ENCODE data around the gene TIMP2. TPM values are rescaled to one million over a fixed set of nuclear protein-coding genes. Genes with fewer than 3 reads are reported as not detected.

Gene TIMP2
- total and polyA plus RNA-seq, 2 of the 13 experiments (the other 11 are each of a cell fraction or from before 2014, with no cell fraction given) = 3.8 to 8.5 TPM

DNA sequence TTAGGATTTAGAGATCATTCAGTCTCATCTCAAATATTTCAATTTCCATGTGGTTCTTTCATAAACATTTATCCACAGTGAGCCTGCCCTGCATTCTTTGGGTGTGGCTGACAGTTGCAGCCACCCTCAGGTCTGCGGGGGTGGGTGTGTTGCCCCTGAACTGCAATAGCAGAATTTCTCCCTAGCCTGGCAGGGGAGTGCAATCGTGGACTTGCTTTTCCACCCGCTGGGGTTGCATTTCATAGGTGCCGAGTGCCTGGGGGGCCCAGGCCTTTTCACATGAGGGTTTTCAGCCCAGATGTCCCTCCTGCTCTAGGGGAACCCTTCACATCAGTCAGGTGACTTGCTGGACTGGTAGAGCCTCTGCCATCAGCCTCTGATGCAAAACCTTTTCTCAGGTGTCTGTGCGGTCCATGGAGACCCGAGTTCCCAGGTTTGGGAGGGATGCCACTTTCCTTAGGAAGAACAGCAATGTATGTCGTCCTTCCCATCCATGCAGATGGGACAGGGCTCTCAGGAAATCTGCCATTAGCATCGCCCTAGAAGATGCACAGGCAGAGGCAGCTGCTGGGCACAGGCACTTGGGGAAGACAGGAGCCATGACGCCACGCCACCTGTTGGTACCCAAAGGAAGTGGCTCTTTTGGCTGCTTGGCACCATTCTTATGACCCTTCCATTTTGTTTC is 82.2 kb downstream of the TIMP2 start (continued):
- no peak for TF ChIP-seq PHF5A (CRISPR knock-in tag; IDR thresholded peaks at IDR 0.05; ENCODE audit: low read depth, unreplicated experiment)
- no peak for TF ChIP-seq ZNF557 (CRISPR knock-in tag; IDR thresholded peaks at IDR 0.05)
- TF ChIP-seq ZNF382 (CRISPR knock-in tag; IDR thresholded peaks at IDR 0.05; ENCODE audit: borderline replicate concordance) = no peak
- 0 out of 2 replicates have a peak, but pooled peaks have one; percentile 35 for TF ChIP-seq ZNF451 (CRISPR knock-in tag; IDR thresholded peaks at IDR 0.05)
- TF ChIP-seq, protein P1, sequence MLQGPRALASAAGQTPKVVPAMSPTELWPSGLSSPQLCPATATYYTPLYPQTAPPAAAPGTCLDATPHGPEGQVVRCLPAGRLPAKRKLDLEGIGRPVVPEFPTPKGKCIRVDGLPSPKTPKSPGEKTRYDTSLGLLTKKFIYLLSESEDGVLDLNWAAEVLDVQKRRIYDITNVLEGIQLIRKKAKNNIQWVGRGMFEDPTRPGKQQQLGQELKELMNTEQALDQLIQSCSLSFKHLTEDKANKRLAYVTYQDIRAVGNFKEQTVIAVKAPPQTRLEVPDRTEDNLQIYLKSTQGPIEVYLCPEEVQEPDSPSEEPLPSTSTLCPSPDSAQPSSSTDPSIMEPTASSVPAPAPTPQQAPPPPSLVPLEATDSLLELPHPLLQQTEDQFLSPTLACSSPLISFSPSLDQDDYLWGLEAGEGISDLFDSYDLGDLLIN (CRISPR knock-in tag; IDR thresholded peaks at IDR 0.05; ENCODE audit: borderline replicate concordance) = no peak

DNA sequence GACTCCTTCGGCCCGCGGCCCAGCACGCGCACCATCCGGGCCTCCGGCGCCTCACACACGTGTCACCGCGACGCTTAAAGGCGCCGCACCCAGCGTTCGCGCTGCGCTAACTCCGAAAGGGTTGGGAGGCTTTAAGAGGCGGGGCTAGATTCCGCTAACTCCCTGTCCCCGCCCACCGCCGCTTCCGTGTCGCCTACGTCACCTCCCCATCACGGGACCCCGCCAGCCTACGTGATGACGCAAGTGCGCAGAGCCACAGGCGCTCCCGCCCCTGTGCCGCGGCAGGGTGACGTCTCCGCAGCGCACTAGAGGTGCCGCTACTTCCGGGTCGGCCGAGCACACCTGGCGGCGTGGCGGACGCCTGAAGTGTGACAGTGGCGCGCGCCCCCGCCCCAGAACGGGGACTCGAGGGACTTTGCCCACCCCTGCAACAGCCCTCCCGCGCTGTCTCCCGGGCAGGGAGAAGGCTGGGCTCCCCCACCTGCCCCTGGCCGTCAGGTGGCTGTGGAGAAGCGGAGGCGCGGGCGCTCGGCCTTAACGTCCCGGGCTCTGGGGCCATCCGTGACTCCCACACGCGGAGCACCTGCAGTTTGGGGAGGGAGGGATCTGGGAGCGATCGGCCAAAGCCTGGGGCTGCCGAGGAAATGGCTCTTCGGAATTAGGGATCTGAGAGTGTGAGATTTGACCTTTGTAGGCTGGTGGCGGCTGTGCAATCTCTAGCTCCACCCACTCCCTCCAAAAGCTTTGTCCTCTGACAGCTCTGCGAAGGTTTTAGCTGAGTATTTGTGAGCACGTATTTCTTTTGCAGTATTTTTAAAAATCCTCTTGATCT is 84.2 kb downstream of the TIMP2 start, which contains the start of gene USP36:
TSS of gene USP36 (minus strand) at position 35 of the 832 bp plus-strand sequence. CDS start 4,451 bp downstream, outside the sequence.
- TSS peak; percentile 92 for BruUV-seq (replicated peaks)
- Histone ChIP-seq H4K20me1 (ENCODE audit: insufficient read depth, low read length) (peaks cover 26% of the 10 kb centered on the region), H3K4me2 (ENCODE audit: low read depth, low read length) (peak within 1 kb of the TSS; percentile 98), H2AFZ (ENCODE audit: low read length) (no peak within 1 kb of the TSS), H3K4me1 (ENCODE audit: insufficient read depth, low read length) (peaks cover 60% of the 10 kb centered on the region), H3K4me3 (replicated peaks in 1 of 3; ENCODE audit: insufficient read depth in 1 of 3, low read depth in 2 of 3, low read length in 3 of 3) (peak within 1 kb of the TSS; percentile 71 to 99 (median 91)), H3K79me2 (ENCODE audit: insufficient read depth, low read length) (peaks cover 41% of the 10 kb centered on the region), H3K36me3 (replicated peaks in 1 of 2; ENCODE audit: control insufficient read depth in 1 of 2, insufficient read depth in 2 of 2, low read length in 2 of 2) (peaks cover 13 to 18% of the 10 kb centered on the region in 2 experiments), H3K27ac (ENCODE audit: extremely low read length, insufficient read depth, low read length) (peak within 1 kb of the TSS; percentile 91), H3K9ac (ENCODE audit: insufficient read depth, low read depth, low read length) (peak within 1 kb of the TSS; percentile 97), H3K27me3 (ENCODE audit: control insufficient read depth in 1 of 2, insufficient read depth in 2 of 2, low read length in 2 of 2) (no peaks in the 10 kb centered on the region; a peak in 1 of 5 replicates), H3K9me3 (ENCODE audit: low read length) (no peaks in the 10 kb centered on the region)
- FAIRE-seq = peak; percentile 61
- intact Hi-C loops (cut with micrococcal nuclease; ENCODE audit: unreplicated experiment) = loop anchor here (5.0 kb wide), 1 partner anchor 699 kb away; no protein-coding TSS in a partner anchor
- ATAC-seq = peak; percentile 88
- DNase-seq (ENCODE audit: low spot score) = peak; percentile 98
- under 1% methylated on average over 53 of the region's 74 CpGs for WGBS (ENCODE audit: low lambda C conversion rate)
- POLR2A ChIA-PET = interaction anchor here (0.6 to 2.2 kb wide), 11 partner anchors 9 to 186 kb away, joined by 3 to 23 read pairs (median 5); partner anchors contain the start of genes CYTH1 and LGALS3BP
- in situ Hi-C loops (cut with HindIII; ENCODE audit: extremely low pct_ligation_motif_present, low pct_unique_long_range_greater_than_20kb) = no loop called here
- CTCF ChIA-PET (ENCODE audit: low intra/inter-chr PET ratio, low total read pairs) = no interaction called here
- peak; percentile 99 for TF ChIP-seq DMAP1 (CRISPR knock-in tag; IDR thresholded peaks at IDR 0.05)
- no peak for TF ChIP-seq SIX1 (CRISPR knock-in tag; IDR thresholded peaks at IDR 0.05; ENCODE audit: borderline replicate concordance)
- TF ChIP-seq, protein P2, sequence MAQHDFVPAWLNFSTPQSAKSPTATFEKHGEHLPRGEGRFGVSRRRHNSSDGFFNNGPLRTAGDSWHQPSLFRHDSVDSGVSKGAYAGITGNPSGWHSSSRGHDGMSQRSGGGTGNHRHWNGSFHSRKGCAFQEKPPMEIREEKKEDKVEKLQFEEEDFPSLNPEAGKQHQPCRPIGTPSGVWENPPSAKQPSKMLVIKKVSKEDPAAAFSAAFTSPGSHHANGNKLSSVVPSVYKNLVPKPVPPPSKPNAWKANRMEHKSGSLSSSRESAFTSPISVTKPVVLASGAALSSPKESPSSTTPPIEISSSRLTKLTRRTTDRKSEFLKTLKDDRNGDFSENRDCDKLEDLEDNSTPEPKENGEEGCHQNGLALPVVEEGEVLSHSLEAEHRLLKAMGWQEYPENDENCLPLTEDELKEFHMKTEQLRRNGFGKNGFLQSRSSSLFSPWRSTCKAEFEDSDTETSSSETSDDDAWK (CRISPR knock-in tag; IDR thresholded peaks at IDR 0.05) = no peak
- no peak for TF ChIP-seq NFIB (CRISPR knock-in tag; IDR thresholded peaks at IDR 0.05; ENCODE audit: borderline replicate concordance)
- no peak for TF ChIP-seq ZNF484 (CRISPR knock-in tag; IDR thresholded peaks at IDR 0.05; ENCODE audit: borderline replicate concordance, low read depth)
- TF ChIP-seq ZFP41 (CRISPR knock-in tag; IDR thresholded peaks at IDR 0.05; ENCODE audit: borderline replicate concordance) = peak; percentile 95; the same call in 1 of the 2 replicates
- no peak for TF ChIP-seq SOX6 (IDR thresholded peaks at IDR 0.05)
- peak; percentile 88 for TF ChIP-seq SOX6 (CRISPR knock-in tag; IDR thresholded peaks at IDR 0.05)
- peak; percentile 74; the same call in 1 of the 2 replicates for TF ChIP-seq HES4 (CRISPR knock-in tag; IDR thresholded peaks at IDR 0.05; ENCODE audit: borderline replicate concordance)
- TF ChIP-seq CBX5 (CRISPR knock-in tag; IDR thresholded peaks at IDR 0.05; ENCODE audit: borderline replicate concordance) = peak; percentile 77; the same call in 1 of the 2 replicates
- peak; percentile 98 for TF ChIP-seq HOXA5 (CRISPR knock-in tag; IDR thresholded peaks at IDR 0.05)
- TF ChIP-seq FOSL2 (CRISPR knock-in tag; IDR thresholded peaks at IDR 0.05) = peak; percentile 82
- TF ChIP-seq NBN (conservative IDR thresholded peaks at IDR 0.05) = no peak
- 0 out of 2 replicates have a peak, but pooled peaks have one; percentile 82 for TF ChIP-seq SATB2 (CRISPR knock-in tag; IDR thresholded peaks at IDR 0.05)
- peak; percentile 98 for TF ChIP-seq ZNF790 (CRISPR knock-in tag; IDR thresholded peaks at IDR 0.05; ENCODE audit: borderline replicate concordance)
- 0 out of 2 replicates have a peak, but pooled peaks have one; percentile 73 for TF ChIP-seq ZNF17 (CRISPR knock-in tag; IDR thresholded peaks at IDR 0.05)
